DND-41 (cell line): ENCODE measurements around the gene EMX2.

Experiments
- ATAC-seq: fragments of 200-7000 bp; cut with Tn5 transposase; 3 replicates; pipeline ENCODE4 v1.9.1; 2021; ENCODE audit warnings: low read depth; ENCODE audit not compliant: insufficient read depth
- DNase-seq: peaks from one replicate; pipeline ENCODE4 v3.0.0-alpha.2; 2020
- H2AFZ ChIP-seq: 2 replicates; pipeline ENCODE4 v1.6.0; 2012; ENCODE audit warnings: low read depth, low read length
- H3K27ac ChIP-seq: 2 replicates; pipeline ENCODE4 v1.5.1; 2012; ENCODE audit warnings: low read length, inconsistent platforms
- H3K27me3 ChIP-seq: fragments of 200-600 bp; sonication (generic); 2 replicates; pipeline ENCODE4 v1.6.0; 2012; ENCODE audit warnings: low read length, mild to moderate bottlenecking, inconsistent platforms; ENCODE audit not compliant: insufficient read depth, poor library complexity
- H3K36me3 ChIP-seq: 2 replicates; pipeline ENCODE4 v1.5.1; 2012; ENCODE audit warnings: low read length, inconsistent platforms; ENCODE audit not compliant: insufficient read depth
- H3K4me1 ChIP-seq: 2 replicates; pipeline ENCODE4 v1.5.1; 2012; ENCODE audit warnings: mild to moderate bottlenecking, low read length; ENCODE audit not compliant: insufficient read depth
- H3K4me2 ChIP-seq: 2 replicates; pipeline ENCODE4 v1.6.0; 2012; ENCODE audit warnings: mild to moderate bottlenecking, moderate library complexity, low read length, inconsistent platforms; ENCODE audit not compliant: insufficient read depth
- H3K4me3 ChIP-seq, 2 experiments: fragments of 200-600 bp in 1 of 2; shearing (Covaris generic) in 1 of 2; 2 replicates each; pipeline ENCODE4 v1.5.1; 2012 to 2016; ENCODE audit warnings: inconsistent platforms in 2 of 2, low read length in 2 of 2, mild to moderate bottlenecking in 2 of 2, low read depth in 1 of 2, moderate library complexity in 1 of 2
- H3K79me2 ChIP-seq: 2 replicates; pipeline ENCODE4 v1.6.0; 2012; ENCODE audit warnings: low read length, inconsistent platforms; ENCODE audit not compliant: insufficient read depth
- H3K9ac ChIP-seq: 2 replicates; pipeline ENCODE4 v1.6.0; 2012; ENCODE audit warnings: low read depth, mild to moderate bottlenecking, inconsistent platforms, low read length, moderate library complexity
- H3K9me3 ChIP-seq: 2 replicates; pipeline ENCODE4 v1.5.1; 2012; ENCODE audit warnings: low read length, moderate library complexity, mild to moderate bottlenecking, inconsistent platforms; ENCODE audit not compliant: insufficient read depth, severe bottlenecking
- H4K20me1 ChIP-seq: 2 replicates; pipeline ENCODE4 v1.6.0; 2012; ENCODE audit warnings: low read length; ENCODE audit not compliant: insufficient read depth
- EZH2 ChIP-seq: IDR thresholded peaks from 3 replicates; pipeline ENCODE4 v1.6.1; 2012; ENCODE audit warnings: borderline replicate concordance, low read depth, mild to moderate bottlenecking, moderate library complexity, low read length, inconsistent platforms; ENCODE audit not compliant: severe bottlenecking
- TF ChIP-seq, protein P1 (sequence below): IDR thresholded peaks from 2 replicates; pipeline ENCODE4 v1.5.1; 2012; ENCODE audit warnings: borderline replicate concordance, low read length, moderate library complexity, mild to moderate bottlenecking; ENCODE audit not compliant: poor library complexity, severe bottlenecking; ENCODE audit errors: extremely low read depth

The EMX2 gene

GRCh38 chr10:117539903-117540639 lies 2.5 kb upstream of the EMX2 start:
- no peak overlapping the region for H3K4me2 ChIP-seq
- H3K79me2 ChIP-seq, result no peaks in the 10 kb centered on the region
- no peak overlapping the region for H2AFZ ChIP-seq
- no peak for TF ChIP-seq EZH2
- TF ChIP-seq, protein P1, sequence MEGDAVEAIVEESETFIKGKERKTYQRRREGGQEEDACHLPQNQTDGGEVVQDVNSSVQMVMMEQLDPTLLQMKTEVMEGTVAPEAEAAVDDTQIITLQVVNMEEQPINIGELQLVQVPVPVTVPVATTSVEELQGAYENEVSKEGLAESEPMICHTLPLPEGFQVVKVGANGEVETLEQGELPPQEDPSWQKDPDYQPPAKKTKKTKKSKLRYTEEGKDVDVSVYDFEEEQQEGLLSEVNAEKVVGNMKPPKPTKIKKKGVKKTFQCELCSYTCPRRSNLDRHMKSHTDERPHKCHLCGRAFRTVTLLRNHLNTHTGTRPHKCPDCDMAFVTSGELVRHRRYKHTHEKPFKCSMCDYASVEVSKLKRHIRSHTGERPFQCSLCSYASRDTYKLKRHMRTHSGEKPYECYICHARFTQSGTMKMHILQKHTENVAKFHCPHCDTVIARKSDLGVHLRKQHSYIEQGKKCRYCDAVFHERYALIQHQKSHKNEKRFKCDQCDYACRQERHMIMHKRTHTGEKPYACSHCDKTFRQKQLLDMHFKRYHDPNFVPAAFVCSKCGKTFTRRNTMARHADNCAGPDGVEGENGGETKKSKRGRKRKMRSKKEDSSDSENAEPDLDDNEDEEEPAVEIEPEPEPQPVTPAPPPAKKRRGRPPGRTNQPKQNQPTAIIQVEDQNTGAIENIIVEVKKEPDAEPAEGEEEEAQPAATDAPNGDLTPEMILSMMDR, result no peak
- H3K9me3 ChIP-seq, result no peaks in the 10 kb centered on the region
- no peaks in the 10 kb centered on the region for H3K36me3 ChIP-seq
- no peak overlapping the region for H3K9ac ChIP-seq
- no peak for ATAC-seq
- DNase-seq, result no peak
- H3K27ac ChIP-seq, result no peak overlapping the region
- H3K4me3 ChIP-seq, result no peak overlapping the region
- H4K20me1 ChIP-seq, result no peaks in the 10 kb centered on the region
- H3K4me1 ChIP-seq, result no peaks in the 10 kb centered on the region
- H3K27me3 ChIP-seq, result no peaks in the 10 kb centered on the region

- Histone ChIP-seq H3K27ac (no peak overlapping the region), H3K36me3 (no peaks in the 10 kb centered on the region), H3K79me2 (no peaks in the 10 kb centered on the region), H2AFZ (no peak overlapping the region), H4K20me1 (no peaks in the 10 kb centered on the region), H3K9ac (no peak overlapping the region), H3K4me2 (no peak overlapping the region), H3K4me1 (no peaks in the 10 kb centered on the region), H3K9me3 (no peaks in the 10 kb centered on the region), H3K4me3 (no peak overlapping the region), H3K27me3 (no peaks in the 10 kb centered on the region)
- DNase-seq (no peak), ATAC-seq (no peak)
- TF ChIP-seq, protein P1, result no peak
- no peak for TF ChIP-seq EZH2
Measured at GRCh38 chr10:117540640-117541404, 1.7 kb upstream of the EMX2 start.

- Histone ChIP-seq H3K36me3 (no peaks in the 10 kb centered on the region), H3K79me2 (no peaks in the 10 kb centered on the region), H3K4me2 (no peak overlapping the region), H2AFZ (no peak overlapping the region), H3K4me1 (no peaks in the 10 kb centered on the region), H4K20me1 (no peaks in the 10 kb centered on the region), H3K4me3 (no peak overlapping the region), H3K27ac (no peak overlapping the region), H3K9me3 (no peaks in the 10 kb centered on the region), H3K27me3 (no peaks in the 10 kb centered on the region), H3K9ac (no peak overlapping the region)
- no peak for DNase-seq
- ATAC-seq, result no peak
- TF ChIP-seq, protein P1, result no peak
- no peak for TF ChIP-seq EZH2
Measured at GRCh38 chr10:117541405-117541908, 1.1 kb upstream of the EMX2 start.
